ENCODE measurements around the gene PPP2R3B.

Gene PPP2R3B

GRCh38 chrX:350534-351323, 36.0 kb downstream of the PPP2R3B start:
- Histone ChIP-seq H3K9me3 (ENCODE audit: insufficient read depth, low read length) (no peaks in the 10 kb centered on the region), H3K36me3 (replicated peaks; ENCODE audit: low read depth, low read length) (peaks cover 25% of the 10 kb centered on the region), H4K20me1 (ENCODE audit: insufficient read depth, low read length) (no peaks in the 10 kb centered on the region), H3K79me2 (ENCODE audit: low read length) (no peaks in the 10 kb centered on the region; the same call in 1 of the 2 replicates), H2AFZ (ENCODE audit: low read depth, low read length) (no peak overlapping the region), H3K4me2 (ENCODE audit: low read length) (no peak overlapping the region), H3K9ac (ENCODE audit: low read length) (no peak overlapping the region), H3K4me3 (ENCODE audit: low read length) (no peak overlapping the region), H3K27me3 (ENCODE audit: low read depth, low read length) (no peaks in the 10 kb centered on the region), H3K4me1 (ENCODE audit: low read length) (no peaks in the 10 kb centered on the region), H3K27ac (ENCODE audit: low read length) (no peak overlapping the region)
- TF ChIP-seq EZH2phosphoT487 (IDR thresholded peaks at IDR 0.05; ENCODE audit: low read depth) (no peak), CTCF (IDR thresholded peaks at IDR 0.05; ENCODE audit: low read depth, low read length) (no peak)

- TF ChIP-seq CTCF (IDR thresholded peaks at IDR 0.05; ENCODE audit: low read depth, low read length): no peak
- TF ChIP-seq EZH2phosphoT487 (IDR thresholded peaks at IDR 0.05; ENCODE audit: low read depth): no peak
- Histone ChIP-seq H3K4me1 (ENCODE audit: low read length) (no peaks in the 10 kb centered on the region), H3K27ac (ENCODE audit: low read length) (no peak overlapping the region), H3K27me3 (ENCODE audit: low read depth, low read length) (no peaks in the 10 kb centered on the region), H4K20me1 (ENCODE audit: insufficient read depth, low read length) (no peaks in the 10 kb centered on the region), H3K79me2 (ENCODE audit: low read length) (no peaks in the 10 kb centered on the region; the same call in 1 of the 2 replicates), H3K9ac (ENCODE audit: low read length) (no peak overlapping the region), H2AFZ (ENCODE audit: low read depth, low read length) (no peak overlapping the region), H3K9me3 (ENCODE audit: insufficient read depth, low read length) (no peaks in the 10 kb centered on the region), H3K4me2 (ENCODE audit: low read length) (no peak overlapping the region), H3K36me3 (replicated peaks; ENCODE audit: low read depth, low read length) (peaks cover 26% of the 10 kb centered on the region), H3K4me3 (ENCODE audit: low read length) (no peak overlapping the region)
Measured at GRCh38 chrX:350148-350533, 36.6 kb downstream of the PPP2R3B start.

GRCh38 chrX:349702-350101, 37.0 kb downstream of the PPP2R3B start:
- H2AFZ ChIP-seq (ENCODE audit: low read depth, low read length): no peak overlapping the region
- no peak for TF ChIP-seq CTCF (IDR thresholded peaks at IDR 0.05; ENCODE audit: low read depth, low read length)
- TF ChIP-seq EZH2phosphoT487 (IDR thresholded peaks at IDR 0.05; ENCODE audit: low read depth): no peak
- H3K36me3 ChIP-seq (replicated peaks; ENCODE audit: low read depth, low read length): peaks cover 30% of the 10 kb centered on the region
- H3K4me3 ChIP-seq (ENCODE audit: low read length): no peak overlapping the region
- no peaks in the 10 kb centered on the region for H3K4me1 ChIP-seq (ENCODE audit: low read length)
- H3K9me3 ChIP-seq (ENCODE audit: insufficient read depth, low read length): no peaks in the 10 kb centered on the region
- H3K4me2 ChIP-seq (ENCODE audit: low read length): no peak overlapping the region
- no peaks in the 10 kb centered on the region; the same call in 1 of the 2 replicates for H3K79me2 ChIP-seq (ENCODE audit: low read length)
- H3K9ac ChIP-seq (ENCODE audit: low read length): no peak overlapping the region
- no peaks in the 10 kb centered on the region for H4K20me1 ChIP-seq (ENCODE audit: insufficient read depth, low read length)
- H3K27me3 ChIP-seq (ENCODE audit: low read depth, low read length): no peaks in the 10 kb centered on the region
- no peak overlapping the region for H3K27ac ChIP-seq (ENCODE audit: low read length)

- H3K9me3 ChIP-seq (ENCODE audit: insufficient read depth, low read length): no peaks in the 10 kb centered on the region
- no peak overlapping the region for H3K4me2 ChIP-seq (ENCODE audit: low read length)
- no peak for TF ChIP-seq CTCF (IDR thresholded peaks at IDR 0.05; ENCODE audit: low read depth, low read length)
- TF ChIP-seq EZH2phosphoT487 (IDR thresholded peaks at IDR 0.05; ENCODE audit: low read depth): no peak
- no peaks in the 10 kb centered on the region for H3K4me1 ChIP-seq (ENCODE audit: low read length)
- no peak overlapping the region for H3K27ac ChIP-seq (ENCODE audit: low read length)
- no peak overlapping the region for H3K4me3 ChIP-seq (ENCODE audit: low read length)
- H3K27me3 ChIP-seq (ENCODE audit: low read depth, low read length): no peaks in the 10 kb centered on the region
- H3K79me2 ChIP-seq (ENCODE audit: low read length): no peaks in the 10 kb centered on the region; the same call in 1 of the 2 replicates
- no peak overlapping the region for H2AFZ ChIP-seq (ENCODE audit: low read depth, low read length)
- H4K20me1 ChIP-seq (ENCODE audit: insufficient read depth, low read length): no peaks in the 10 kb centered on the region
- peaks cover 35% of the 10 kb centered on the region for H3K36me3 ChIP-seq (replicated peaks; ENCODE audit: low read depth, low read length)
- no peak overlapping the region for H3K9ac ChIP-seq (ENCODE audit: low read length)
Measured at GRCh38 chrX:349196-349595, 37.5 kb downstream of the PPP2R3B start.
